Thymus (tissue), 11 donors: ENCODE measurements around the gene SLC35F6. TPM values are rescaled to one million over a fixed set of nuclear protein-coding genes. Genes with fewer than 3 reads are reported as not detected.
"Not testable (repeated sequence)": the region's sequence is repeated elsewhere in the genome, so short reads cannot be mapped to it uniquely, and the experiment has no call there.

Experiments used
- DNase-seq, 9 donors: peaks; one replicate each; pipeline ENCODE4 v3.0.0-alpha.2; 2013; ENCODE audit warnings: low spot score in 9 of 9, low read depth in 6 of 9, missing footprints in 1 of 9
- H3K27ac ChIP-seq, 2 donors: one replicate each; pipeline ENCODE4 v1.5.1; 2013; ENCODE audit warnings: control low read depth in 1 of 2, low read depth in 1 of 2, low read length in 1 of 2, mild to moderate bottlenecking in 1 of 2, moderate library complexity in 1 of 2
- H3K27me3 ChIP-seq, 2 donors: one replicate each; pipeline ENCODE4 v1.5.1; 2013; ENCODE audit warnings: low read length in 1 of 2; ENCODE audit not compliant: control insufficient read depth in 2 of 2, insufficient read depth in 1 of 2
- H3K36me3 ChIP-seq, 2 donors: one replicate each; pipeline ENCODE4 v1.5.1; 2013; ENCODE audit warnings: low read length in 1 of 2, mild to moderate bottlenecking in 1 of 2, moderate library complexity in 1 of 2; ENCODE audit not compliant: control insufficient read depth in 2 of 2, insufficient read depth in 2 of 2
- H3K4me1 ChIP-seq, 2 donors: one replicate each; pipeline ENCODE4 v1.5.1; 2013; ENCODE audit warnings: low read length in 2 of 2; ENCODE audit not compliant: control insufficient read depth in 2 of 2, insufficient read depth in 2 of 2
- H3K4me3 ChIP-seq, 2 donors: one replicate each; pipeline ENCODE4 v1.5.1; 2013; ENCODE audit warnings: low read length in 2 of 2, control low read depth in 1 of 2, mild to moderate bottlenecking in 1 of 2
- H3K9me3 ChIP-seq, 2 donors: one replicate each; pipeline ENCODE4 v1.5.1; 2013; ENCODE audit warnings: low read length in 1 of 2, mild to moderate bottlenecking in 1 of 2; ENCODE audit not compliant: control insufficient read depth in 2 of 2, insufficient read depth in 1 of 2
- WGBS: extraction: QIAGEN DNeasy Blood & Tissue Kit; methylation state at CpG from one replicate; pipeline ENCODE4 v1.1.7; 2013; 5-methylcytosine and 5-hydroxymethylcytosine counted together
- polyA plus RNA-seq: library from polyadenylated mRNA; stranded (reverse); fragments of 200-250 nt; gene quantifications from one replicate; pipeline ENCODE4 v1.2.3, GENCODE V29; 2013
- total RNA-seq: library from RNA; stranded (reverse); fragments of 120-200 nt; gene quantifications from one replicate; pipeline ENCODE4 v1.2.4, GENCODE V29; 2013
- donor health status: healthy.

SLC35F6 gene
- total and polyA plus RNA-seq, 2 donors, result 7.0 to 10.8 TPM

GRCh38 chr2:26759845-26760244, 4.2 kb upstream of the SLC35F6 start:
- Histone ChIP-seq H3K27ac (no peak overlapping the region), H3K4me3 (no peak overlapping the region), H3K27me3 (peaks cover 0 to 8% of the 10 kb centered on the region in 2 donors), H3K36me3 (no peaks in the 10 kb centered on the region), H3K4me1 (peaks cover under 1 to 12% of the 10 kb centered on the region in 2 donors), H3K9me3 (no peaks in the 10 kb centered on the region)
- 98% methylated on average over 5 of the region's 5 CpGs for WGBS
- no peak for DNase-seq

- not testable (repeated sequence) for H3K27ac ChIP-seq, H3K36me3 ChIP-seq, H3K27me3 ChIP-seq, DNase-seq, H3K9me3 ChIP-seq, H3K4me3 ChIP-seq
- H3K4me1 ChIP-seq, result peaks cover 10 to 23% of the 10 kb centered on the region in 2 donors
- 87% methylated on average over 10 of the region's 10 CpGs for WGBS
These were observed 3.1 kb upstream of the SLC35F6 start for GRCh38 chr2:26760991-26761390.

- Histone ChIP-seq H3K27ac (no peak overlapping the region), H3K9me3 (no peaks in the 10 kb centered on the region), H3K36me3 (no peaks in the 10 kb centered on the region), H3K4me1 (peaks cover 14 to 37% of the 10 kb centered on the region in 2 donors), H3K4me3 (no peak overlapping the region), H3K27me3 (peaks cover 0 to 8% of the 10 kb centered on the region in 2 donors)
- DNase-seq, result no peak
- 97% methylated on average over 10 of the region's 10 CpGs for WGBS
These were observed 1.1 kb upstream of the SLC35F6 start for GRCh38 chr2:26763019-26763418.

- Histone ChIP-seq H3K4me3 (peak overlapping the region; percentile 86 to 97), H3K9me3 (no peaks in the 10 kb centered on the region), H3K27ac (no peak overlapping the region), H3K36me3 (no peaks in the 10 kb centered on the region), H3K4me1 (peaks cover 17 to 46% of the 10 kb centered on the region in 2 donors), H3K27me3 (peaks cover 0 to 8% of the 10 kb centered on the region in 2 donors)
- no peak for DNase-seq
- 75% methylated on average over 3 of the region's 3 CpGs for WGBS
These were observed 822 bp downstream of the SLC35F6 start for GRCh38 chr2:26764906-26765305.

GRCh38 chr2:26765475-26766200, 1.6 kb downstream of the SLC35F6 start:
- Histone ChIP-seq H3K9me3 (no peaks in the 10 kb centered on the region), H3K36me3 (peaks cover 0 to 2% of the 10 kb centered on the region in 2 donors), H3K27me3 (peaks cover 0 to 8% of the 10 kb centered on the region in 2 donors), H3K27ac (no peak overlapping the region), H3K4me3 (no peak overlapping the region), H3K4me1 (peaks cover 17 to 47% of the 10 kb centered on the region in 2 donors)
- WGBS, result 98% methylated on average over 10 of the region's 10 CpGs
- DNase-seq, result no peak

- peaks cover 0 to 8% of the 10 kb centered on the region in 2 donors for H3K27me3 ChIP-seq
- H3K36me3 ChIP-seq, result peaks cover 2 to 3% of the 10 kb centered on the region in 2 donors
- H3K4me3 ChIP-seq, result no peak overlapping the region
- no peak for DNase-seq
- H3K4me1 ChIP-seq, result peaks cover 30 to 62% of the 10 kb centered on the region in 2 donors
- no peaks in the 10 kb centered on the region for H3K9me3 ChIP-seq
- H3K27ac ChIP-seq, result no peak overlapping the region
- 72% methylated on average over 5 of the region's 5 CpGs for WGBS
These were observed 3.0 kb downstream of the SLC35F6 start for GRCh38 chr2:26767129-26767528.

GRCh38 chr2:26767894-26768487, 3.9 kb downstream of the SLC35F6 start:
- Histone ChIP-seq H3K4me3 (no peak overlapping the region), H3K27me3 (peaks cover 0 to 8% of the 10 kb centered on the region in 2 donors), H3K4me1 (peaks cover 38 to 70% of the 10 kb centered on the region in 2 donors), H3K36me3 (peaks cover 2 to 3% of the 10 kb centered on the region in 2 donors), H3K27ac (no peak overlapping the region), H3K9me3 (no peaks in the 10 kb centered on the region)
- no peak for DNase-seq
- WGBS, result 99% methylated on average over 5 of the region's 5 CpGs

- H3K36me3 ChIP-seq, result peaks cover 2 to 3% of the 10 kb centered on the region in 2 donors
- DNase-seq, result no peak
- peaks cover 0 to 3% of the 10 kb centered on the region in 2 donors for H3K27me3 ChIP-seq
- H3K4me1 ChIP-seq, result peaks cover 38 to 74% of the 10 kb centered on the region in 2 donors
- no peaks in the 10 kb centered on the region for H3K9me3 ChIP-seq
- no peak overlapping the region for H3K4me3 ChIP-seq
- WGBS, result 100% methylated on average over 3 of the region's 3 CpGs
- H3K27ac ChIP-seq, result no peak overlapping the region
These were observed 4.6 kb downstream of the SLC35F6 start for GRCh38 chr2:26768759-26769088.

- DNase-seq, result peak in 1 of 9 donors; percentile 24
- WGBS, result 65% methylated on average over 14 of the region's 14 CpGs
- Histone ChIP-seq H3K27ac (no peak overlapping the region), H3K4me1 (peaks cover 42 to 76% of the 10 kb centered on the region in 2 donors), H3K27me3 (peaks cover 0 to 2% of the 10 kb centered on the region in 2 donors), H3K4me3 (no peak overlapping the region), H3K9me3 (no peaks in the 10 kb centered on the region), H3K36me3 (peaks cover 6% of the 10 kb centered on the region in 2 donors)
These were observed 5.1 kb downstream of the SLC35F6 start for GRCh38 chr2:26769089-26769761.
